Left renal cortex interstitium (tissue), 4 donors: Measurements from ENCODE around the gene TPP2. TPM values are rescaled to one million over a fixed set of nuclear protein-coding genes. Genes with fewer than 3 reads are reported as not detected.

Source experiments
- DNase-seq, 4 donors: peaks; one replicate each; pipeline ENCODE4 v3.0.0-alpha.2; 2013; ENCODE audit warnings: low read depth in 4 of 4, low spot score in 2 of 4, missing footprints in 1 of 4
- polyA plus RNA-seq, 4 donors: library from polyadenylated mRNA; unstranded; fragments of 120-200 nt; gene quantifications; one replicate each; pipeline ENCODE4 v1.2.1, GENCODE V29; 2013; ENCODE audit not compliant: insufficient read length in 4 of 4

TPP2 gene
- polyA plus RNA-seq, 4 donors: 49.7 to 67.0 (median 58.6) TPM

GRCh38 chr13:102710261-102710679, 113.5 kb downstream of the TPP2 start:
- no peak for DNase-seq

GRCh38 chr13:102715447-102715846, 118.7 kb downstream of the TPP2 start:
- no peak for DNase-seq

GRCh38 chr13:102718746-102719145, 122.0 kb downstream of the TPP2 start:
- DNase-seq: no peak

GRCh38 chr13:102721800-102722231, 125.0 kb downstream of the TPP2 start:
- DNase-seq: no peak

GRCh38 chr13:102724923-102725322, 128.1 kb downstream of the TPP2 start:
- peak in 2 of 4 donors; percentile 9 to 27 for DNase-seq

GRCh38 chr13:102726430-102726829, 129.6 kb downstream of the TPP2 start:
- DNase-seq: no peak

Other genes starting within 250 kb of the TPP2 start
- gene FGF14, start 194.9 kb upstream of the TPP2 start, polyA plus RNA-seq: 1 to 10 TPM; 1.0 to 1.6 (median 1.1) TPM
- under 1 TPM; 0.49 to 0.64 (median 0.54) TPM for gene METTL21C, start 98.1 kb downstream of the TPP2 start, polyA plus RNA-seq
- gene TEX30, start 176.8 kb downstream of the TPP2 start, polyA plus RNA-seq: 10 to 100 TPM; 29.6 to 33.1 (median 31.7) TPM
- 10 to 100 TPM; 46.2 to 53.5 (median 47.6) TPM for gene POGLUT2, start 202.0 kb downstream of the TPP2 start, polyA plus RNA-seq
- gene BIVM, start 202.1 kb downstream of the TPP2 start, polyA plus RNA-seq: 10 to 100 TPM; 41.3 to 78.9 (median 53.1) TPM
- 10 to 100 TPM; 67.8 to 94.6 (median 79.6) TPM for gene ERCC5, start 249.0 kb downstream of the TPP2 start, polyA plus RNA-seq